ENCODE measurements around the gene JARID2. TPM values are rescaled to one million over a fixed set of nuclear protein-coding genes. Genes with fewer than 3 reads are reported as not detected.

JARID2 gene
- total RNA-seq, 1 experiment from 2014 or later = 6.0 TPM

GRCh38 chr6:15470746-15471145, 224.9 kb downstream of the JARID2 start:
- no TSS peak for BruUV-seq (replicated peaks)
- H3K4me1 ChIP-seq (ENCODE audit: control insufficient read depth, insufficient read depth, low read length) = no peaks in the 10 kb centered on the region
- ChIA-PET CTCF (no interaction called here), POLR2A (no interaction called here)
- H3K27me3 ChIP-seq (ENCODE audit: control insufficient read depth, insufficient read depth, low read length) = no peaks in the 10 kb centered on the region
- intact Hi-C loops (cut with micrococcal nuclease; ENCODE audit: unreplicated experiment) = no loop called here
- H3K4me3 ChIP-seq (ENCODE audit: low read depth in 2 of 2, low read length in 2 of 2) = no peak overlapping the region
- DNase-seq (ENCODE audit: low read depth, low spot score) = no peak
- ATAC-seq = no peak
- H3K9me3 ChIP-seq (ENCODE audit: control insufficient read depth, insufficient read depth, low read depth, low read length) = no peaks in the 10 kb centered on the region
- H3K27ac ChIP-seq (ENCODE audit: low read length) = no peak overlapping the region
- H3K36me3 ChIP-seq (ENCODE audit: control insufficient read depth, insufficient read depth, low read length) = no peaks in the 10 kb centered on the region
- in situ Hi-C loops (cut with HindIII; ENCODE audit: low pct_unique_long_range_greater_than_20kb, low sequenced_read_pairs) = no loop called here
- no peak for TF ChIP-seq TCF7L2 (IDR thresholded peaks at IDR 0.05; ENCODE audit: low read depth, low read length)
- TF ChIP-seq POLR2AphosphoS5 (IDR thresholded peaks at IDR 0.05; ENCODE audit: low read depth, low read length) = no peak
- no peak for TF ChIP-seq SIN3A (IDR thresholded peaks at IDR 0.05; ENCODE audit: borderline replicate concordance, insufficient read depth, low read depth, low read length)
- TF ChIP-seq REST (IDR thresholded peaks at IDR 0.05; ENCODE audit: insufficient read depth in 1 of 2, low read depth in 2 of 2, low read length in 1 of 2) = no peak
- TF ChIP-seq CTCF (IDR thresholded peaks at IDR 0.05) = no peak

GRCh38 chr6:15472621-15473020, 226.8 kb downstream of the JARID2 start:
- H3K27ac ChIP-seq (ENCODE audit: low read length) = no peak overlapping the region
- H3K36me3 ChIP-seq (ENCODE audit: control insufficient read depth, insufficient read depth, low read length) = no peaks in the 10 kb centered on the region
- no peak overlapping the region for H3K4me3 ChIP-seq (ENCODE audit: low read depth in 2 of 2, low read length in 2 of 2)
- no peak for TF ChIP-seq TCF7L2 (IDR thresholded peaks at IDR 0.05; ENCODE audit: low read depth, low read length)
- no peaks in the 10 kb centered on the region for H3K4me1 ChIP-seq (ENCODE audit: control insufficient read depth, insufficient read depth, low read length)
- ChIA-PET CTCF (no interaction called here), POLR2A (no interaction called here)
- intact Hi-C loops (cut with micrococcal nuclease; ENCODE audit: unreplicated experiment) (no loop called here), in situ Hi-C loops (cut with HindIII; ENCODE audit: low pct_unique_long_range_greater_than_20kb, low sequenced_read_pairs) (no loop called here)
- H3K9me3 ChIP-seq (ENCODE audit: control insufficient read depth, insufficient read depth, low read depth, low read length) = no peaks in the 10 kb centered on the region
- no peak for DNase-seq (ENCODE audit: low read depth, low spot score)
- no peaks in the 10 kb centered on the region for H3K27me3 ChIP-seq (ENCODE audit: control insufficient read depth, insufficient read depth, low read length)
- ATAC-seq = no peak
- BruUV-seq (replicated peaks) = no TSS peak

GRCh38 chr6:15473174-15473573, 227.3 kb downstream of the JARID2 start:
- H3K4me1 ChIP-seq (ENCODE audit: control insufficient read depth, insufficient read depth, low read length) = no peaks in the 10 kb centered on the region
- intact Hi-C loops (cut with micrococcal nuclease; ENCODE audit: unreplicated experiment) (no loop called here), in situ Hi-C loops (cut with HindIII; ENCODE audit: low pct_unique_long_range_greater_than_20kb, low sequenced_read_pairs) (no loop called here)
- BruUV-seq (replicated peaks) = no TSS peak
- no peaks in the 10 kb centered on the region for H3K27me3 ChIP-seq (ENCODE audit: control insufficient read depth, insufficient read depth, low read length)
- no peak for DNase-seq (ENCODE audit: low read depth, low spot score)
- ChIA-PET CTCF (no interaction called here), POLR2A (no interaction called here)
- no peak overlapping the region for H3K27ac ChIP-seq (ENCODE audit: low read length)
- no peaks in the 10 kb centered on the region for H3K9me3 ChIP-seq (ENCODE audit: control insufficient read depth, insufficient read depth, low read depth, low read length)
- no peak for ATAC-seq
- TF ChIP-seq REST (IDR thresholded peaks at IDR 0.05; ENCODE audit: insufficient read depth in 1 of 2, low read depth in 2 of 2, low read length in 1 of 2) (no peak), POLR2AphosphoS5 (IDR thresholded peaks at IDR 0.05; ENCODE audit: low read depth, low read length) (no peak), TCF7L2 (IDR thresholded peaks at IDR 0.05; ENCODE audit: low read depth, low read length) (no peak), SIN3A (IDR thresholded peaks at IDR 0.05; ENCODE audit: borderline replicate concordance, insufficient read depth, low read depth, low read length) (no peak), CTCF (IDR thresholded peaks at IDR 0.05) (no peak)
- no peak overlapping the region for H3K4me3 ChIP-seq (ENCODE audit: low read depth in 2 of 2, low read length in 2 of 2)
- H3K36me3 ChIP-seq (ENCODE audit: control insufficient read depth, insufficient read depth, low read length) = no peaks in the 10 kb centered on the region
